Lower lobe of right lung (tissue), 2 donors: Measurements from ENCODE around the gene SULT6B1. TPM values are rescaled to one million over a fixed set of nuclear protein-coding genes. Genes with fewer than 3 reads are reported as not detected.

Source experiments
- ATAC-seq, 2 donors: fragments of 200-7000 bp; cut with Tn5 transposase; one replicate each; pipeline ENCODE4 v1.9.1; 2020 to 2022; ENCODE audit warnings: mild to moderate bottlenecking in 2 of 2, moderate library complexity in 2 of 2
- DNase-seq: peaks from one replicate; pipeline ENCODE4 v3.0.0-alpha.2; 2020
- H3K27ac ChIP-seq: fragments of 200-600 bp; one replicate; pipeline ENCODE4 v1.8.0; 2022
- H3K27me3 ChIP-seq: fragments of 200-600 bp; one replicate; pipeline ENCODE4 v1.8.0; 2022; ENCODE audit warnings: low read depth
- H3K36me3 ChIP-seq: fragments of 200-600 bp; one replicate; pipeline ENCODE4 v1.8.0; 2022; ENCODE audit warnings: mild to moderate bottlenecking
- H3K4me1 ChIP-seq: fragments of 200-600 bp; one replicate; pipeline ENCODE4 v1.8.0; 2022
- H3K4me3 ChIP-seq: fragments of 200-600 bp; one replicate; pipeline ENCODE4 v1.8.0; 2022; ENCODE audit warnings: mild to moderate bottlenecking
- H3K9me3 ChIP-seq: fragments of 200-600 bp; one replicate; pipeline ENCODE4 v1.8.0; 2022
- intact Hi-C: fragments of 100-400 bp; cut with DNase I; formaldehyde crosslinking; loops from one replicate; pipeline ENCODE4 v1.11.0; 2022
- total RNA-seq: library from RNA; stranded (reverse); fragmentation: NEBNext Ultra II Directional; extraction: Animal tissue kit (Norgen Biotek cat#: 25700); gene quantifications from one replicate; pipeline ENCODE4 v1.2.1, GENCODE V29; 2021
- TF ChIP-seq, protein P1 (sequence below): fragments of 200-600 bp; IDR thresholded peaks from one replicate; pipeline ENCODE4 v1.8.0; 2022; ENCODE audit warnings: antibody characterized with exemption, mild to moderate bottlenecking
- donor health status: DM: no; HTN: yes; CAD: no; lungs with severe emphysema.

Gene SULT6B1
- total RNA-seq, 1 donor from 2014 or later, result not detected

DNA sequence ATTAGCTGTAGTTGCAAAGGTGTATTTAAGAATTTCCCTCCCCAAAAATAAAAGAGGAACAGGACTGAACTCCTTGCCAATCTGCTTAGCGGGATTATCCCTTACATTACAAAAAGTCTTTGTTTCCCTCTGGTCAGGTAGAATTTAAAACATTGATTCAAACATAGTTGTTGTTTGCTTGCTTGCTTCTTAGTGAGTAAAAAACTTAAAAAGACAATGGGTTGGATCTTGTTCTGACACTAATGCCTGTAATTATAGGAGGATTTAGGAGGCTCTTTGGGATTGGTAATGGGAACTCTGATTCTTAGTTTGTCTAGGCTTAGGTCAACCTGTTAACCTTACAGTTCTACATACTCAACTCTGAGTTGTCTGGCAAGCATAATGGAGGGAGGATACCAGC, 4.1 kb upstream of the SULT6B1 start:
- TF ChIP-seq, protein P1, sequence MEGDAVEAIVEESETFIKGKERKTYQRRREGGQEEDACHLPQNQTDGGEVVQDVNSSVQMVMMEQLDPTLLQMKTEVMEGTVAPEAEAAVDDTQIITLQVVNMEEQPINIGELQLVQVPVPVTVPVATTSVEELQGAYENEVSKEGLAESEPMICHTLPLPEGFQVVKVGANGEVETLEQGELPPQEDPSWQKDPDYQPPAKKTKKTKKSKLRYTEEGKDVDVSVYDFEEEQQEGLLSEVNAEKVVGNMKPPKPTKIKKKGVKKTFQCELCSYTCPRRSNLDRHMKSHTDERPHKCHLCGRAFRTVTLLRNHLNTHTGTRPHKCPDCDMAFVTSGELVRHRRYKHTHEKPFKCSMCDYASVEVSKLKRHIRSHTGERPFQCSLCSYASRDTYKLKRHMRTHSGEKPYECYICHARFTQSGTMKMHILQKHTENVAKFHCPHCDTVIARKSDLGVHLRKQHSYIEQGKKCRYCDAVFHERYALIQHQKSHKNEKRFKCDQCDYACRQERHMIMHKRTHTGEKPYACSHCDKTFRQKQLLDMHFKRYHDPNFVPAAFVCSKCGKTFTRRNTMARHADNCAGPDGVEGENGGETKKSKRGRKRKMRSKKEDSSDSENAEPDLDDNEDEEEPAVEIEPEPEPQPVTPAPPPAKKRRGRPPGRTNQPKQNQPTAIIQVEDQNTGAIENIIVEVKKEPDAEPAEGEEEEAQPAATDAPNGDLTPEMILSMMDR, result no peak
- H3K4me3 ChIP-seq, result no peak overlapping the region
- H3K9me3 ChIP-seq, result no peaks in the 10 kb centered on the region
- no peaks in the 10 kb centered on the region for H3K27me3 ChIP-seq
- H3K36me3 ChIP-seq, result no peaks in the 10 kb centered on the region
- DNase-seq (no peak), ATAC-seq (no peak)
- H3K4me1 ChIP-seq, result peaks cover 8% of the 10 kb centered on the region
- intact Hi-C loops, result no loop called here
- H3K27ac ChIP-seq, result no peak overlapping the region

DNA sequence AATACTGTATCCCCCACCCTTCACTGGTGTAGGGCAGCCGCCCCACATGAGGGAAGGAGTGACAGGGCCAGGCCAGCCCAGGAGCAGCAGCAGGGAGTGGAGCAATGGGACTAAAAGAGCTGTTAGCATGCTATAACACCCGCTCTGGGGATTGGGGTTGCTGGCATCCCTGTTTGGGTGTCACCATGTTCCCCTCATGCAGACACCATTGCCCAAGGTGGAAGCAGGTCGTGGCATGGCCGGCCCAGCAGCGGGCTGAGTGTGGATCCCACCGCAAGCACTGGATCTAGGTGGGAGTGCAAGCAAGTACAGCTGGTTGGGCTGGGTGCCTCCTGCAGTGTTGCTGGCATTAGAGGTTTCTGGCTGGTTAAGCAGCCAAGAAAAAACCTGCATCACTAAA, 3.3 kb upstream of the SULT6B1 start:
- Histone ChIP-seq H3K9me3 (no peaks in the 10 kb centered on the region), H3K4me1 (peaks cover under 1% of the 10 kb centered on the region), H3K4me3 (no peak overlapping the region), H3K36me3 (no peaks in the 10 kb centered on the region), H3K27me3 (no peaks in the 10 kb centered on the region), H3K27ac (no peak overlapping the region)
- no peak for ATAC-seq
- intact Hi-C loops, result no loop called here
- DNase-seq, result no peak
- TF ChIP-seq, protein P1, result no peak

DNA sequence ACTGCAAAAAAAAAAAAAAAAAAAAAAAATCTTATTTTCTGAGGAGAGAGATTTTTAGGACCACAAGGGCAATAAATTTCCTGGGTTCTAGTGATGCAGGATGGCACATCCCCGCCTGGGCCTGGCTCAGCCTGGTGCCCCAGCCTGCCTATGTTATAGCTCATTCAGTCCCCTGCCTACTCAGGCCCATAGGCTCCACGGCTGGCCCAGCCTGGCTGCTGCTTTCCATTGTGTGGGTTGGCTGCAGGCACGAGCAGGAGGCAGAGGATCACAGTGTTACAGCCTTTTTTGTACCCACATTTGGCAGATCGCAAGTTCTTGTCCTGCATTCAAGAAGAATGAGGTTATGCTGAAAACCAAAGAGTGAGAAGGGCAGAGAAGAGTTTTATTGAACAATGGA, 2.8 kb upstream of the SULT6B1 start:
- intact Hi-C loops, result no loop called here
- ATAC-seq, result no peak
- H3K27me3 ChIP-seq, result no peaks in the 10 kb centered on the region
- no peaks in the 10 kb centered on the region for H3K4me1 ChIP-seq
- no peak for DNase-seq
- H3K4me3 ChIP-seq, result no peak overlapping the region
- TF ChIP-seq, protein P1, result no peak
- no peaks in the 10 kb centered on the region for H3K36me3 ChIP-seq
- no peak overlapping the region for H3K27ac ChIP-seq
- H3K9me3 ChIP-seq, result no peaks in the 10 kb centered on the region

DNA sequence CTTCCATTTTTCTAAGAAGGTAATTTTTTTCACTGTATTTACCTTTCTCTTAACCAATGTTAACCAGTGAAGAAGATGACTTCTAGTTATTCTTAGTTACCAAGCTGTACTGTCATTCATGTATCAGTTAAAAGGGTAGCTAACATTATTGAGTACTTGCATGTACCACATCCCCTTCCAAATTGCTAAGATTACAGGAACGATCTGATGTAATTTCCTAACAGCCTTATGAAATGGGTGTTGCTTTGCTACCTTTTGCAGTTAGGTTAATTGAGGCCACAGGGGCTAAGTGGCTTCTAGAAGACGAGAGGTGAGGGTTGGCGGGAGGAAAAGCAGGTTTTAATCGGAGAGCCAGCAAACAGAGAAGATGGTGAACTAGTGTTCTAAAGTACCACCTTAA, 1.8 kb upstream of the SULT6B1 start:
- no peaks in the 10 kb centered on the region for H3K9me3 ChIP-seq
- ATAC-seq (no peak), DNase-seq (no peak)
- intact Hi-C loops, result no loop called here
- H3K4me1 ChIP-seq, result no peaks in the 10 kb centered on the region
- TF ChIP-seq, protein P1, result no peak
- H3K27me3 ChIP-seq, result no peaks in the 10 kb centered on the region
- no peak overlapping the region for H3K27ac ChIP-seq
- no peak overlapping the region for H3K4me3 ChIP-seq
- no peaks in the 10 kb centered on the region for H3K36me3 ChIP-seq

DNA sequence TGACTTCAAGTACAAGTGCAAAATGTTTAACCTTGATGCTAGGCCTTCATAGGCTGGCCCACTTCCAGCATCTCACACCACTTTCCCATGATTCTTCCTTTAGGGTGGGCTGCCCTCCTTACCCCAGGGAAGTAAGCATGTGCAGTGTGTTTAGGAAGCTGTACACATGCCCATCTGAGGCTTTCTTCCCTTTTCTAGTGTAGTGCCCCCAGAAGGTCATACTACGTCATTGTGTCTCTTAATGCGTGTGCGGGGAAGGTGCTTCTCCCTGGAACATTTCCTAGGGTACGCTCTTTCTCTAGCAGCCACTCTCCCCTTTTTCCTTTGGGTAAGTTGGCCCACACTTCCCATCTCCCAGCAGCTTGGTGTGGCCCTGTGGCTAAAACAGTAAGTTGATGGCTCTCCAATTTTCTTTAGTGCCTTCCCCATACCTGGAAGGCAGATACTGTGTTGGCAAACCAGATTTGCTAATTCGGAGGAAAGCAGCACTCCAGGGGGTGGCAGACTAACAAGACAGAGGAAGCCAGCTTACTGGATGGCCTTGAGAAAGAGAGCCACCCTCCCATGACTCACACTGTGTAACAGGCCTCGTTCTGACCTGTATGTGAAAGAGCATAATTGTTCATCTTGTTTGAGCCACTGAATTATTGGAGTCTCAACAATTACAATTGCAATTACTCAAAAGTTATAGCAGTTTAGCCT, 1.1 kb upstream of the SULT6B1 start:
- ATAC-seq (peak; percentile 72 to 79), DNase-seq (no peak)
- H3K9me3 ChIP-seq, result no peaks in the 10 kb centered on the region
- H3K27me3 ChIP-seq, result peaks cover 2% of the 10 kb centered on the region
- no peak overlapping the region for H3K27ac ChIP-seq
- no peaks in the 10 kb centered on the region for H3K36me3 ChIP-seq
- intact Hi-C loops, result no loop called here
- H3K4me3 ChIP-seq, result no peak overlapping the region
- no peaks in the 10 kb centered on the region for H3K4me1 ChIP-seq
- TF ChIP-seq, protein P1, result no peak
